Stimulated activated CD8-positive, alpha-beta memory T cell treated with anti-CD3 and anti-CD28 coated beads, Interleukin-15, amount 100 ng/mL, for 4 hours (primary cell): ENCODE measurements around the gene CD44.

ENCODE experiments used
- DNase-seq, 2 donors: peaks; one replicate each; pipeline ENCODE4 v3.0.0-alpha.2; 2020; ENCODE audit warnings: low read depth in 2 of 2

Gene CD44

GRCh38 chr11:35262056-35262455, 123.1 kb downstream of the CD44 start:
- no peak for DNase-seq

GRCh38 chr11:35262735-35263134, 123.8 kb downstream of the CD44 start:
- DNase-seq = no peak

GRCh38 chr11:35265755-35266454, 126.9 kb downstream of the CD44 start:
- no peak for DNase-seq

- no peak for DNase-seq
These were observed 128.5 kb downstream of the CD44 start for GRCh38 chr11:35267504-35267903.

GRCh38 chr11:35270342-35270741, 131.4 kb downstream of the CD44 start:
- no peak for DNase-seq

GRCh38 chr11:35271031-35271430, 132.1 kb downstream of the CD44 start:
- DNase-seq = no peak

GRCh38 chr11:35272391-35272902, 133.5 kb downstream of the CD44 start:
- peak in 1 of 2 donors; percentile 10 for DNase-seq

GRCh38 chr11:35274909-35275785, 136.2 kb downstream of the CD44 start:
- no peak for DNase-seq

GRCh38 chr11:35275786-35276170, 136.8 kb downstream of the CD44 start:
- DNase-seq = no peak

- no peak for DNase-seq
These were observed 137.6 kb downstream of the CD44 start for GRCh38 chr11:35276396-35277145.

- DNase-seq = no peak
These were observed 138.9 kb downstream of the CD44 start for GRCh38 chr11:35277827-35278226.

- no peak for DNase-seq
These were observed 141.8 kb downstream of the CD44 start for GRCh38 chr11:35280727-35281126.

GRCh38 chr11:35281169-35281688, 142.3 kb downstream of the CD44 start:
- no peak for DNase-seq
